ENCODE data around the gene MTA2.

Gene MTA2

DNA sequence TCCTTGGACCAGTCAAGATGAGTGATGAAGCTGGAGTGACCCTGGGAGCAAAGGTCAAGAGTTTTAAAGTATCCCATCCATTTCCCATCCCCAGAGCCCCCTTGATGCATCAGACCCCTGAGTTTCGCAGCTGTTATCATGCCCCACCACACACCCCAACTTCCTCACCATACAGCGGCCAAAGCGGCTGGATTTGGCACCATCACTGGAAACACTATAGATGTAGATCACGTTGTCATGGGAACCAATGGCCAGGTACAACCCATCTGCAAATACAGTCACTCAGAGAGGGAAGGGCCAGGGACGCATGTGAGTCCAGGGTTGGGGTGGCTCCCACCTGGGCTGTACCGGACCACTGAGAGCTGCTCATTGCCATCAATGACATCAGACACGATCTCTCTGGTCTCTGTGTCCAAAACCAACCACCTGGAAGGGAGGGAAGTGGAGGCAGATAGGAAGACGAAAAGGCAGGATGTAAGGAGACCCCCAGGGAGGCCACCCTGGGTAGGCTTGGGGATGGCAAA lies 2.2 kb upstream of the MTA2 start:
- Histone ChIP-seq H3K9ac (no peak overlapping the region), H3K4me2 (no peak overlapping the region), H3K27ac (no peak overlapping the region), H3K4me3 (IDR thresholded peaks at IDR 0.05; ENCODE audit: insufficient read depth, low read depth, low read length) (no peak overlapping the region), H3K36me3 (ENCODE audit: insufficient read depth) (no peaks in the 10 kb centered on the region), H4K20me1 (ENCODE audit: insufficient read depth) (no peaks in the 10 kb centered on the region), H2AFZ (ENCODE audit: low read depth) (no peak overlapping the region), H3K4me1 (ENCODE audit: low read depth, poor library complexity, severe bottlenecking) (peaks cover 25% of the 10 kb centered on the region), H3K79me2 (ENCODE audit: insufficient read depth, low read depth) (peaks cover 27% of the 10 kb centered on the region), H3K27me3 (ENCODE audit: insufficient read depth, low read depth) (no peaks in the 10 kb centered on the region)
- TF ChIP-seq, protein P1, sequence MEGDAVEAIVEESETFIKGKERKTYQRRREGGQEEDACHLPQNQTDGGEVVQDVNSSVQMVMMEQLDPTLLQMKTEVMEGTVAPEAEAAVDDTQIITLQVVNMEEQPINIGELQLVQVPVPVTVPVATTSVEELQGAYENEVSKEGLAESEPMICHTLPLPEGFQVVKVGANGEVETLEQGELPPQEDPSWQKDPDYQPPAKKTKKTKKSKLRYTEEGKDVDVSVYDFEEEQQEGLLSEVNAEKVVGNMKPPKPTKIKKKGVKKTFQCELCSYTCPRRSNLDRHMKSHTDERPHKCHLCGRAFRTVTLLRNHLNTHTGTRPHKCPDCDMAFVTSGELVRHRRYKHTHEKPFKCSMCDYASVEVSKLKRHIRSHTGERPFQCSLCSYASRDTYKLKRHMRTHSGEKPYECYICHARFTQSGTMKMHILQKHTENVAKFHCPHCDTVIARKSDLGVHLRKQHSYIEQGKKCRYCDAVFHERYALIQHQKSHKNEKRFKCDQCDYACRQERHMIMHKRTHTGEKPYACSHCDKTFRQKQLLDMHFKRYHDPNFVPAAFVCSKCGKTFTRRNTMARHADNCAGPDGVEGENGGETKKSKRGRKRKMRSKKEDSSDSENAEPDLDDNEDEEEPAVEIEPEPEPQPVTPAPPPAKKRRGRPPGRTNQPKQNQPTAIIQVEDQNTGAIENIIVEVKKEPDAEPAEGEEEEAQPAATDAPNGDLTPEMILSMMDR (conservative IDR thresholded peaks at IDR 0.05; ENCODE audit: low read depth, low read length), result no peak

- H4K20me1 ChIP-seq (ENCODE audit: insufficient read depth), result no peaks in the 10 kb centered on the region
- no peak overlapping the region for H3K9ac ChIP-seq
- H3K4me2 ChIP-seq, result no peak overlapping the region
- no peak overlapping the region for H2AFZ ChIP-seq (ENCODE audit: low read depth)
- no peak overlapping the region for H3K27ac ChIP-seq
- H3K36me3 ChIP-seq (ENCODE audit: insufficient read depth), result no peaks in the 10 kb centered on the region
- TF ChIP-seq, protein P1 (conservative IDR thresholded peaks at IDR 0.05; ENCODE audit: low read depth, low read length), result no peak
- H3K4me3 ChIP-seq (IDR thresholded peaks at IDR 0.05; ENCODE audit: insufficient read depth, low read depth, low read length), result no peak overlapping the region
- H3K4me1 ChIP-seq (ENCODE audit: low read depth, poor library complexity, severe bottlenecking), result peaks cover 30% of the 10 kb centered on the region
- H3K27me3 ChIP-seq (ENCODE audit: insufficient read depth, low read depth), result no peaks in the 10 kb centered on the region
- peaks cover 35% of the 10 kb centered on the region for H3K79me2 ChIP-seq (ENCODE audit: insufficient read depth, low read depth)
Measured at GRCh38 chr11:62603072-62603408, 1.4 kb upstream of the MTA2 start.

GRCh38 chr11:62602141-62603071 lies 741 bp upstream of the MTA2 start:
- Histone ChIP-seq H3K79me2 (ENCODE audit: insufficient read depth, low read depth) (peaks cover 41% of the 10 kb centered on the region), H2AFZ (ENCODE audit: low read depth) (no peak overlapping the region), H3K4me3 (IDR thresholded peaks at IDR 0.05; ENCODE audit: insufficient read depth, low read depth, low read length) (no peak overlapping the region), H3K9ac (no peak overlapping the region; the same call in 1 of the 2 replicates), H3K4me2 (peak overlapping the region; percentile 28; the same call in 1 of the 2 replicates), H3K27ac (0 out of 2 replicates have a peak overlapping the region, but pooled peaks have one; percentile 88), H3K4me1 (ENCODE audit: low read depth, poor library complexity, severe bottlenecking) (peaks cover 25% of the 10 kb centered on the region), H3K36me3 (ENCODE audit: insufficient read depth) (no peaks in the 10 kb centered on the region), H4K20me1 (ENCODE audit: insufficient read depth) (no peaks in the 10 kb centered on the region), H3K27me3 (ENCODE audit: insufficient read depth, low read depth) (no peaks in the 10 kb centered on the region)
- TF ChIP-seq, protein P1 (conservative IDR thresholded peaks at IDR 0.05; ENCODE audit: low read depth, low read length), result no peak

GRCh38 chr11:62601122-62601371 lies 618 bp downstream of the MTA2 start:
- H4K20me1 ChIP-seq (ENCODE audit: insufficient read depth), result no peaks in the 10 kb centered on the region
- peak overlapping the region; percentile 58 for H2AFZ ChIP-seq (ENCODE audit: low read depth)
- TF ChIP-seq, protein P1 (conservative IDR thresholded peaks at IDR 0.05; ENCODE audit: low read depth, low read length), result no peak
- peak overlapping the region; percentile 96 for H3K9ac ChIP-seq
- H3K27me3 ChIP-seq (ENCODE audit: insufficient read depth, low read depth), result no peaks in the 10 kb centered on the region
- H3K4me3 ChIP-seq (IDR thresholded peaks at IDR 0.05; ENCODE audit: insufficient read depth, low read depth, low read length), result no peak overlapping the region
- H3K79me2 ChIP-seq (ENCODE audit: insufficient read depth, low read depth), result peaks cover 44% of the 10 kb centered on the region
- 0 out of 2 replicates have a peak, but pooled peaks cover 1% of the 10 kb centered on the region for H3K36me3 ChIP-seq (ENCODE audit: insufficient read depth)
- peak overlapping the region; percentile 92 for H3K4me2 ChIP-seq
- peak overlapping the region; percentile 88 for H3K27ac ChIP-seq
- H3K4me1 ChIP-seq (ENCODE audit: low read depth, poor library complexity, severe bottlenecking), result peaks cover 25% of the 10 kb centered on the region

Data from KMS-11 (cell line).